Fibroblast of mammary gland (primary cell): ENCODE data around the gene PAX7.

ENCODE experiments used
- DNase-seq: peaks from one replicate; pipeline ENCODE4 v3.0.0-alpha.2; 2010; ENCODE audit warnings: low read depth
- H3K4me3 ChIP-seq: 2 replicates; pipeline ENCODE4 v1.5.1; 2011; ENCODE audit warnings: low read depth, mild to moderate bottlenecking, low read length, moderate library complexity; ENCODE audit not compliant: control insufficient read depth
- CTCF ChIP-seq: conservative IDR thresholded peaks from 2 replicates; pipeline ENCODE4 v1.5.1; 2011; ENCODE audit warnings: low read depth, low read length, inconsistent platforms; ENCODE audit not compliant: control insufficient read depth, insufficient read depth

The PAX7 gene

DNA sequence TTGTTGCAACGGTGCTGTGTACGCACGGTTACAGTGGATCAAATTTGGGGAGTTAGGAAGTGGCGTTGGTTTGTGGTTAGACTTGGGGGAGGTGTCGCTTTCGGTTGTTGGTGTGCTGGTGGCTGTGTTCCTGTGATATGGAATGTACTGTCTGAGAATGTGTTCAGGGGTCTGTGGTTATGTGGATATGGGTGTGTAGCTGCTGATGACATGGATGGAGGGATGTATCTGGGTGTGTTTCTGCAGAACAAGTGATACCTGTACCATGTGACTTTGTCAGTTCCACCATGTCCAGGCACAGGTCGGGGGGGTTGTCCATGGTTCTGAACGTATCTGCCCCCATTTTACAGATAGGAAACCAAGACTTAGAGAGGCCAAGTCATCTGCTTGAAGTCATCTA lies 22.7 kb downstream of the PAX7 start:
- H3K4me3 ChIP-seq: no peak overlapping the region
- TF ChIP-seq CTCF: no peak
- DNase-seq: no peak

GRCh38 chr1:18653916-18654315 lies 23.3 kb downstream of the PAX7 start:
- TF ChIP-seq CTCF: no peak
- DNase-seq: no peak
- H3K4me3 ChIP-seq: no peak overlapping the region

DNA sequence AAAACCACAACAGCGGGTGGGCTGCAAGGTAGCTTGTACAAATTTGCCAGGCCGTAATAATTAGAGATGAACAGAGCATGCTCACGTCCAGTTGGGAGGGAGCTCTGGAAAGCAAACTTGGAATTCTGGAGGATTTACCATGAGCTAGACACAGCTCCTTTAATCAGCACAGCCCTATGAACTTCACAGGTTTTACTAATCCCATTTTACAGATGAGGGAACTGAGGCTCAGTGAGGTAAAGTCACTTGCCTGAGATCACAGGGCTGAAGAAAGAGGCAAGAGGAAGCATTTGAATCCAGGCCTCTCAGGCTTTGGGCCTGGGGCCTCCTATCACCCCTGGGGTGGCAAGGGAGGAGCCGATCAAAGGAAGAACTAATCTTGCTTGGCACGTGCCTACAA lies 24.0 kb downstream of the PAX7 start:
- TF ChIP-seq CTCF: no peak
- no peak overlapping the region for H3K4me3 ChIP-seq
- no peak for DNase-seq

DNA sequence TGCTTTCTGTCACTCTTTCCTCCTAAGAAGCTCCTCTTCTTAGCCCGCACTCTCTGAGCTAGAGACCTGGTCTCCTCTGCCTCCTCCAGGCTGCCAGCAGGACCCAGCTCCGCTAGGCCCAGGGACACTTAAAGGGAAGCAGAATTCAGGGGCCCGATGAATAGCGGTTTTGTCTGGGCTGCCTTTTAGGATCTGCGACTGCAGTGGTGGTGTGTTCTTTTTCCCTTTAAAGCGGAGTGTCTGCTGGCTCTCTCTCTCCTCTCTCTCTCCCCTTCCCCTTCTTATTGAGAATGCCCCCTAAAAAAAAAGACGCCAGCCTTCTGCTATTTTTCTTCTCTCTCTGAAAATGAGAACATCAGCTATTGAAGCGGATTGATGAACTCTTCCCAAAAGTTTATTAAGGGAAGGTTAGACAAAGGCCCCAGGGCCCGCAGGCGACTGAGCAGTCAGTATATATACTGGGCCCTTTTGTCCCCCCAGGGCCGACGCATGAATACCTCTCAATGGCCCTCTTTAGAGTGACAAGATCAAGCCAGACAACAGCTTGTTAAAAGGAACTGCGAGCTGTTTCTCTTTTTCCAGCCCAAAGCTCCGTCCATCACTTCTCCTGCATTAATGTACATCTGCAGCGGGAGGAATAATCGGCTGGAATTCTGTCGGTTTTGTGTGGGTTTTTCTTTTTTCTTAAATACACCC lies 27.0 kb downstream of the PAX7 start:
- no peak overlapping the region for H3K4me3 ChIP-seq
- TF ChIP-seq CTCF: no peak
- DNase-seq: no peak

DNA sequence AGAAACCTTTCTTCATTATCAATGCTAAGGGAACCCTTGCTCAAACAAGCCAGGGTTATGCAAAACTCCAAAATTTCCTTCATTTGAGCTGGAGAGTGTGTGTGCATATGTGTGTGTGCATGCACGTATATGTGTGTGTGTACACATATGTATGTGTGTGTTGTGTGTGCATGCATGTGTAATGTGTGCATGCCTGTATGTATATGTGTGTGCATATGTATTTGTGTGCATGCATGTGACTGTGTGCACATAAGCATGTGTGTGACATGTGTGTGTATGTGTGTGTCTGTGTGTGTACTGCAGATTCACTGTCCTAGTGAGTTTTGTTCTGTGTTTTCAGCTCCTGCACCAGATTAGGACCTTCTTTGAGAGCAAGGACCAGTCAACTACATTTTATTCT lies 28.2 kb downstream of the PAX7 start:
- no peak for DNase-seq
- no peak overlapping the region for H3K4me3 ChIP-seq
- no peak for TF ChIP-seq CTCF

- no peak for DNase-seq
- no peak overlapping the region for H3K4me3 ChIP-seq
- TF ChIP-seq CTCF: no peak
These were observed 31.0 kb downstream of the PAX7 start for GRCh38 chr1:18661404-18662285.
